ENCODE measurements around the gene CAMTA1. TPM values are rescaled to one million over a fixed set of nuclear protein-coding genes. Genes with fewer than 3 reads are reported as not detected.

Gene CAMTA1
- total RNA-seq, 1 donor from 2014 or later = 77.6 TPM

GRCh38 chr1:6972399-6972798, 187.1 kb downstream of the CAMTA1 start:
- no peak overlapping the region for H3K4me2 ChIP-seq (ENCODE audit: low read length)
- no peak overlapping the region for H3K9ac ChIP-seq (ENCODE audit: low read length)
- no peak overlapping the region for H3K4me3 ChIP-seq (ENCODE audit: insufficient read depth, low read depth, low read length)
- TF ChIP-seq CTCF (IDR thresholded peaks at IDR 0.05; ENCODE audit: insufficient read depth, low read depth, low read length) = no peak
- TF ChIP-seq EZH2 (IDR thresholded peaks at IDR 0.05; ENCODE audit: insufficient read depth, low read length) = no peak
- H2AFZ ChIP-seq (ENCODE audit: low read depth, low read length) = no peak overlapping the region
- Mint-ChIP-seq H3K4me3 (ENCODE audit: unreplicated experiment) (no peak overlapping the region), H3K36me3 (ENCODE audit: low read depth, unreplicated experiment) (no peaks in the 10 kb centered on the region), H3K9me3 (ENCODE audit: unreplicated experiment) (peaks cover 4% of the 10 kb centered on the region), H3K27me3 (ENCODE audit: low read depth, unreplicated experiment) (peaks cover 14% of the 10 kb centered on the region), H3K27ac (ENCODE audit: unreplicated experiment) (no peak overlapping the region), H3K4me1 (ENCODE audit: low read depth, unreplicated experiment) (peaks cover 22% of the 10 kb centered on the region)
- DNase-seq (ENCODE audit: low read depth) = no peak
- H4K20me1 ChIP-seq (ENCODE audit: insufficient read depth, low read length) = no peaks in the 10 kb centered on the region
- no peaks in the 10 kb centered on the region for H3K36me3 ChIP-seq (ENCODE audit: insufficient read depth, low read length)
- no peaks in the 10 kb centered on the region for H3K79me2 ChIP-seq (ENCODE audit: insufficient read depth, low read length)
- H3K27ac ChIP-seq (ENCODE audit: low read depth, low read length) = no peak overlapping the region
- H3K9me3 ChIP-seq (ENCODE audit: insufficient read depth, low read depth, low read length) = peaks cover 4% of the 10 kb centered on the region
- H3K4me1 ChIP-seq (ENCODE audit: insufficient read depth, low read length) = peaks cover 28% of the 10 kb centered on the region
- FAIRE-seq = no peak
- H3K27me3 ChIP-seq (ENCODE audit: insufficient read depth, low read length) = peaks cover 25% of the 10 kb centered on the region

- Histone ChIP-seq H3K79me2 (ENCODE audit: insufficient read depth, low read length) (no peaks in the 10 kb centered on the region), H3K9me3 (ENCODE audit: insufficient read depth, low read depth, low read length) (peaks cover 4% of the 10 kb centered on the region), H3K4me1 (ENCODE audit: insufficient read depth, low read length) (peaks cover 8% of the 10 kb centered on the region), H3K36me3 (ENCODE audit: insufficient read depth, low read length) (no peaks in the 10 kb centered on the region), H4K20me1 (ENCODE audit: insufficient read depth, low read length) (no peaks in the 10 kb centered on the region), H3K4me3 (ENCODE audit: insufficient read depth, low read depth, low read length) (no peak overlapping the region), H3K27ac (ENCODE audit: low read depth, low read length) (no peak overlapping the region), H3K27me3 (ENCODE audit: insufficient read depth, low read length) (peaks cover 19% of the 10 kb centered on the region), H3K4me2 (ENCODE audit: low read length) (no peak overlapping the region), H3K9ac (ENCODE audit: low read length) (no peak overlapping the region), H2AFZ (ENCODE audit: low read depth, low read length) (no peak overlapping the region)
- peaks cover 6% of the 10 kb centered on the region for H3K9me3 Mint-ChIP-seq (ENCODE audit: unreplicated experiment)
- TF ChIP-seq EZH2 (IDR thresholded peaks at IDR 0.05; ENCODE audit: insufficient read depth, low read length) (no peak), CTCF (IDR thresholded peaks at IDR 0.05; ENCODE audit: insufficient read depth, low read depth, low read length) (no peak)
- H3K36me3 Mint-ChIP-seq (ENCODE audit: low read depth, unreplicated experiment) = no peaks in the 10 kb centered on the region
- no peak overlapping the region for H3K27ac Mint-ChIP-seq (ENCODE audit: unreplicated experiment)
- FAIRE-seq (no peak), DNase-seq (ENCODE audit: low read depth) (no peak)
- H3K4me1 Mint-ChIP-seq (ENCODE audit: low read depth, unreplicated experiment) = peaks cover 6% of the 10 kb centered on the region
- no peak overlapping the region for H3K4me3 Mint-ChIP-seq (ENCODE audit: unreplicated experiment)
- H3K27me3 Mint-ChIP-seq (ENCODE audit: low read depth, unreplicated experiment) = peaks cover 21% of the 10 kb centered on the region
These were observed 190.2 kb downstream of the CAMTA1 start for GRCh38 chr1:6975331-6976043.

GRCh38 chr1:6976044-6976375, 190.8 kb downstream of the CAMTA1 start:
- DNase-seq (ENCODE audit: low read depth) = no peak
- Mint-ChIP-seq H3K4me1 (ENCODE audit: low read depth, unreplicated experiment) (peaks cover 6% of the 10 kb centered on the region), H3K27me3 (ENCODE audit: low read depth, unreplicated experiment) (peaks cover 23% of the 10 kb centered on the region), H3K27ac (ENCODE audit: unreplicated experiment) (no peak overlapping the region), H3K9me3 (ENCODE audit: unreplicated experiment) (peaks cover 6% of the 10 kb centered on the region), H3K36me3 (ENCODE audit: low read depth, unreplicated experiment) (no peaks in the 10 kb centered on the region), H3K4me3 (ENCODE audit: unreplicated experiment) (no peak overlapping the region)
- no peaks in the 10 kb centered on the region for H4K20me1 ChIP-seq (ENCODE audit: insufficient read depth, low read length)
- H3K4me3 ChIP-seq (ENCODE audit: insufficient read depth, low read depth, low read length) = no peak overlapping the region
- no peaks in the 10 kb centered on the region for H3K36me3 ChIP-seq (ENCODE audit: insufficient read depth, low read length)
- no peak for TF ChIP-seq EZH2 (IDR thresholded peaks at IDR 0.05; ENCODE audit: insufficient read depth, low read length)
- TF ChIP-seq CTCF (IDR thresholded peaks at IDR 0.05; ENCODE audit: insufficient read depth, low read depth, low read length) = no peak
- FAIRE-seq = no peak
- peaks cover 3% of the 10 kb centered on the region for H3K4me1 ChIP-seq (ENCODE audit: insufficient read depth, low read length)
- no peak overlapping the region for H3K4me2 ChIP-seq (ENCODE audit: low read length)
- H3K9ac ChIP-seq (ENCODE audit: low read length) = no peak overlapping the region
- H3K9me3 ChIP-seq (ENCODE audit: insufficient read depth, low read depth, low read length) = peaks cover 4% of the 10 kb centered on the region
- peaks cover 19% of the 10 kb centered on the region for H3K27me3 ChIP-seq (ENCODE audit: insufficient read depth, low read length)
- H2AFZ ChIP-seq (ENCODE audit: low read depth, low read length) = no peak overlapping the region
- no peaks in the 10 kb centered on the region for H3K79me2 ChIP-seq (ENCODE audit: insufficient read depth, low read length)
- H3K27ac ChIP-seq (ENCODE audit: low read depth, low read length) = no peak overlapping the region

Measured in astrocyte (in vitro differentiated cells and primary cell).